Bone marrow (tissue), 2 donors: ENCODE measurements around the gene HNF4A.

ENCODE experiments used
- DNase-seq, 2 donors: peaks; one replicate each; lab custom pipeline; 2025; lab: John Stamatoyannopoulos, UW

Gene HNF4A

GRCh38 chr20:44392088-44392775, 36.7 kb downstream of the HNF4A start:
- no peak for DNase-seq

- DNase-seq: no peak
Measured at GRCh38 chr20:44392776-44393607, 37.5 kb downstream of the HNF4A start.

- no peak for DNase-seq
Measured at GRCh38 chr20:44393608-44394451, 38.3 kb downstream of the HNF4A start.

GRCh38 chr20:44394452-44394701, 38.9 kb downstream of the HNF4A start:
- DNase-seq: no peak

GRCh38 chr20:44394702-44395460, 39.4 kb downstream of the HNF4A start:
- DNase-seq: no peak

GRCh38 chr20:44395461-44396340, 40.2 kb downstream of the HNF4A start:
- DNase-seq: no peak

- DNase-seq: no peak
Measured at GRCh38 chr20:44396369-44397130, 41.1 kb downstream of the HNF4A start.

GRCh38 chr20:44398335-44398734, 42.8 kb downstream of the HNF4A start:
- no peak for DNase-seq

GRCh38 chr20:44399446-44399845, 43.9 kb downstream of the HNF4A start:
- DNase-seq: no peak

GRCh38 chr20:44400671-44400969, 45.1 kb downstream of the HNF4A start:
- no peak for DNase-seq

GRCh38 chr20:44400970-44401769, 45.7 kb downstream of the HNF4A start:
- DNase-seq: no peak

GRCh38 chr20:44401770-44402390, 46.4 kb downstream of the HNF4A start:
- no peak for DNase-seq

- DNase-seq: no peak
Measured at GRCh38 chr20:44402391-44403193, 47.1 kb downstream of the HNF4A start.

- no peak for DNase-seq
Measured at GRCh38 chr20:44403194-44404112, 48.0 kb downstream of the HNF4A start.

- no peak for DNase-seq
Measured at GRCh38 chr20:44404204-44405181, 49.0 kb downstream of the HNF4A start.

- no peak for DNase-seq
Measured at GRCh38 chr20:44405257-44405656, 49.8 kb downstream of the HNF4A start.
